MM.1S (cell line): Measurements from ENCODE around the gene EXOC2.

ENCODE experiments used
- DNase-seq: peaks from one replicate; pipeline ENCODE4 v3.0.0-alpha.2; 2015
- H2AFZ ChIP-seq: fragments of 300-600 bp; sonication (generic); 2 replicates; pipeline ENCODE4 v1.6.0; 2016; ENCODE audit warnings: antibody characterized with exemption, low read length
- H3F3A ChIP-seq: fragments of 300-600 bp; sonication (generic); 2 replicates; pipeline ENCODE4 v1.6.1; 2016; ENCODE audit warnings: mild to moderate bottlenecking, antibody characterized with exemption, low read length, moderate library complexity, mixed read lengths; ENCODE audit not compliant: insufficient read depth
- H3K27ac ChIP-seq: fragments of 300-600 bp; sonication (generic); 2 replicates; pipeline ENCODE4 v1.5.1; 2016; ENCODE audit warnings: mild to moderate bottlenecking, low read length
- H3K27me3 ChIP-seq: fragments of 300-600 bp; sonication (generic); replicated peaks from 2 replicates; pipeline ENCODE4 v1.6.0; 2016; ENCODE audit warnings: low read length; ENCODE audit not compliant: insufficient read depth
- H3K36me3 ChIP-seq: fragments of 300-600 bp; sonication (generic); replicated peaks from 2 replicates; pipeline ENCODE4 v1.6.1; 2016; ENCODE audit warnings: mild to moderate bottlenecking, low read length, mixed read lengths; ENCODE audit not compliant: insufficient read depth
- H3K4me1 ChIP-seq: fragments of 300-600 bp; sonication (generic); 2 replicates; pipeline ENCODE4 v1.6.1; 2016; ENCODE audit warnings: low read length, mixed read lengths
- H3K4me2 ChIP-seq: fragments of 300-600 bp; sonication (generic); 2 replicates; pipeline ENCODE4 v1.6.0; 2016; ENCODE audit warnings: low read depth, low read length
- H3K4me3 ChIP-seq: fragments of 300-600 bp; sonication (generic); 2 replicates; pipeline ENCODE4 v1.5.1; 2016; ENCODE audit warnings: low read length, mixed read lengths
- H3K79me2 ChIP-seq: fragments of 300-600 bp; sonication (generic); 2 replicates; pipeline ENCODE4 v1.6.1; 2016; ENCODE audit warnings: mixed run types, low read length, mixed read lengths
- H3K9ac ChIP-seq: fragments of 300-600 bp; sonication (generic); 2 replicates; pipeline ENCODE4 v1.6.1; 2016; ENCODE audit warnings: low read length, mixed read lengths
- H3K9me2 ChIP-seq: fragments of 300-600 bp; sonication (generic); replicated peaks from 2 replicates; pipeline ENCODE4 v1.6.1; 2016; ENCODE audit warnings: mild to moderate bottlenecking, low read length, mixed read lengths; ENCODE audit not compliant: insufficient read depth
- H3K9me3 ChIP-seq: fragments of 300-600 bp; sonication (generic); replicated peaks from 2 replicates; pipeline ENCODE4 v1.6.1; 2016; ENCODE audit warnings: mild to moderate bottlenecking, low read length, mixed read lengths; ENCODE audit not compliant: insufficient read depth
- H4K20me1 ChIP-seq: fragments of 300-600 bp; sonication (generic); 2 replicates; pipeline ENCODE4 v1.6.1; 2016; ENCODE audit warnings: mild to moderate bottlenecking, low read length, moderate library complexity, mixed read lengths; ENCODE audit not compliant: insufficient read depth
- CTCF ChIP-seq: fragments of 300-600 bp; sonication (generic); IDR thresholded peaks from 2 replicates; pipeline ENCODE4 v1.5.1; 2016; ENCODE audit warnings: antibody characterized with exemption, low read length, mixed read lengths
- EZH2 ChIP-seq: fragments of 300-600 bp; sonication (generic); optimal IDR thresholded peaks from 2 replicates; pipeline ENCODE3; 2017; ENCODE audit warnings: low read depth, mild to moderate bottlenecking, antibody characterized with exemption, low read length, mixed read lengths
- EZH2phosphoT487 ChIP-seq: fragments of 300-600 bp; sonication (generic); IDR thresholded peaks from 2 replicates; pipeline ENCODE4 v1.6.1; 2018; ENCODE audit warnings: antibody characterized with exemption, low read length

The EXOC2 gene

GRCh38 chr6:611928-612327 is 81.0 kb downstream of the EXOC2 start:
- Histone ChIP-seq H3K9ac (no peak overlapping the region), H3K27ac (no peak overlapping the region), H3K4me3 (no peak overlapping the region), H4K20me1 (no peaks in the 10 kb centered on the region), H3K27me3 (no peaks in the 10 kb centered on the region), H3F3A (no peaks in the 10 kb centered on the region), H3K79me2 (no peaks in the 10 kb centered on the region), H3K9me3 (no peaks in the 10 kb centered on the region), H2AFZ (no peak overlapping the region), H3K4me2 (no peak overlapping the region), H3K9me2 (no peaks in the 10 kb centered on the region), H3K36me3 (no peaks in the 10 kb centered on the region), H3K4me1 (no peaks in the 10 kb centered on the region)
- no peak for DNase-seq
- TF ChIP-seq EZH2 (no peak), EZH2phosphoT487 (no peak), CTCF (no peak)

GRCh38 chr6:610882-611281 is 82.1 kb downstream of the EXOC2 start:
- H3K4me1 ChIP-seq: no peaks in the 10 kb centered on the region
- H3K9ac ChIP-seq: no peak overlapping the region
- H3F3A ChIP-seq: no peaks in the 10 kb centered on the region
- no peaks in the 10 kb centered on the region for H3K79me2 ChIP-seq
- no peak overlapping the region for H3K4me3 ChIP-seq
- no peak overlapping the region for H3K4me2 ChIP-seq
- no peaks in the 10 kb centered on the region for H3K36me3 ChIP-seq
- no peak overlapping the region for H2AFZ ChIP-seq
- no peak overlapping the region for H3K27ac ChIP-seq
- no peaks in the 10 kb centered on the region for H3K9me3 ChIP-seq
- TF ChIP-seq CTCF (no peak), EZH2 (no peak), EZH2phosphoT487 (no peak)
- H3K9me2 ChIP-seq: no peaks in the 10 kb centered on the region
- no peaks in the 10 kb centered on the region for H3K27me3 ChIP-seq
- DNase-seq: no peak
- H4K20me1 ChIP-seq: no peaks in the 10 kb centered on the region

GRCh38 chr6:609905-610304 is 83.0 kb downstream of the EXOC2 start:
- H3K36me3 ChIP-seq: no peaks in the 10 kb centered on the region
- H3K4me1 ChIP-seq: no peaks in the 10 kb centered on the region
- H3K9ac ChIP-seq: no peak overlapping the region
- no peaks in the 10 kb centered on the region for H3K9me3 ChIP-seq
- H3K4me3 ChIP-seq: no peak overlapping the region
- H3K4me2 ChIP-seq: no peak overlapping the region
- H3F3A ChIP-seq: no peaks in the 10 kb centered on the region
- no peaks in the 10 kb centered on the region for H3K27me3 ChIP-seq
- no peaks in the 10 kb centered on the region for H3K79me2 ChIP-seq
- no peaks in the 10 kb centered on the region for H3K9me2 ChIP-seq
- H3K27ac ChIP-seq: no peak overlapping the region
- H4K20me1 ChIP-seq: no peaks in the 10 kb centered on the region
- no peak overlapping the region for H2AFZ ChIP-seq
- DNase-seq: no peak
- no peak for TF ChIP-seq EZH2
- TF ChIP-seq CTCF: no peak
- TF ChIP-seq EZH2phosphoT487: no peak
